Stimulated activated CD4-positive, alpha-beta T cell treated with anti-CD3 and anti-CD28 coated beads, Interleukin-1b, Interleukin-23, amount 100 ng/mL, for 24 hours (primary cell): Measurements from ENCODE around the gene SPATA16.

Experiments used
- DNase-seq, 4 experiments: peaks; one replicate each; pipeline ENCODE4 v3.0.0-alpha.2; 2020; ENCODE audit warnings: low read depth in 4 of 4, low spot score in 1 of 4

The SPATA16 gene

DNA sequence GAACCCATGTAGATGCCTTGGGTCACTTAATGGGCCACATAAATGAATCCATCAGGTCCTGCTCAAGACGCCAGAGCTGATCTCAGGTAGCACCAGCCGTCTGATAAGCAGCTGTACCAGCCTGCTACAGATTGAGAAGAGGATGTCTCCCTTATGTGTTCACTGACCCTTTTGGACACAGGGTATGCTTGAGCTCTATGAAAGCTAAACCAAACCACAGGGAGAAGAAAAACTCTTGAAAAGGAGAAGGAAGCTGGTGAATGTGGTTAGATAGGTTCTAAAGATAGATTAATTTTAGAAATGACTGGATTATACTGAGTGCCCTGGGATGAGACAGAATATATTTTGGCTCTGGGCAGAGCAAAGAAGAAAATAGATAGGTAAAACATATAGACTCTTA lies 187.5 kb downstream of the SPATA16 start:
- no peak for DNase-seq

GRCh38 chr3:172951511-172951910 lies 189.5 kb downstream of the SPATA16 start:
- DNase-seq = no peak

DNA sequence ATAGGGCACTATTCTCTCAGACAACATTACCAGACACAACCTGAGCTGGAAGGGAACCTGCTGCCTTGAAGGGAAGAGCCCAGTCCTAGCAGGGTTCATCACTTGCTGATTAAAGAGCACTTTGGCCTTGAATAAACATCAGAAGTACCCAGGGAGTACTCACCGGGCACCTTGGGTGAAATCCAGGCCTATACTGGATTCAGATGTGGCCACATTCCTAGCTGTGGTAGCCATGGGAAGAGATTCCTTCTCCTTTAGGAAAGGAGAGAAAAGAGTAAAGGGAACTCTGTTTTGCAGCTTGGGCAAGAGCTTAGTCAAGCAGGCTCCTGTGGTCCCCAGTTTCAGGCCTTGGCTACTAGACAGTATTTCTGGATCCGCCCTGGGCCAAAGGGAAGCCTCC lies 195.0 kb downstream of the SPATA16 start:
- DNase-seq = no peak

DNA sequence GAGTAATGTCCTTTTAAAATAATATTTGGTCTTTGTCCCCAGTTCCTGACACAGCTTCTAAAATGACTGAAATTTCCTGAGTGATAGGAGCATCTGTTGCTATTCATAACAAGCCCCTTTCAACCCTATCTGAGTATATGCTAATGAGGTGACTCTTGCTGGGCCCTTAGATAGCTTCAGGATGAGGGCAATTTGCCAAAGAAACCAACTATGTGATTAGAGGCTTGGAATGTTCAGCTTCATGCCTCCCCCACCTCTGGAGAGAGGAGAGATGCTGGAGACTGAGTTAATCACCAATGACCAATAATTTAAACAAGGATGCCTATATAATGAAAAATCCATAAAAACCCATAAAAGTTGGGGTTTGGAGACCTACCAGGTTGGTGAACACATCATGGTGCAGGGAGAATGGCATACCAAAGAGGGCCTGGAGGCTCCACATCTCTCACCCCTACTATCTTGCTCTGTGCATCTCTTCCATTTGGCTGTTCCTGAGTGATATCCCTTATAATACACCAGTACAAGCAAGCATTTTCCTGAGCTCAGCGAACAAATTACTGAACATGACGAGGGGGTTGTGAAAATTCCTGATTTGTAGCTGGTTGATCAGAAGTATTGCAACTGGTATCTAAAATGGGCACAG lies 201.3 kb downstream of the SPATA16 start:
- no peak for DNase-seq

DNA sequence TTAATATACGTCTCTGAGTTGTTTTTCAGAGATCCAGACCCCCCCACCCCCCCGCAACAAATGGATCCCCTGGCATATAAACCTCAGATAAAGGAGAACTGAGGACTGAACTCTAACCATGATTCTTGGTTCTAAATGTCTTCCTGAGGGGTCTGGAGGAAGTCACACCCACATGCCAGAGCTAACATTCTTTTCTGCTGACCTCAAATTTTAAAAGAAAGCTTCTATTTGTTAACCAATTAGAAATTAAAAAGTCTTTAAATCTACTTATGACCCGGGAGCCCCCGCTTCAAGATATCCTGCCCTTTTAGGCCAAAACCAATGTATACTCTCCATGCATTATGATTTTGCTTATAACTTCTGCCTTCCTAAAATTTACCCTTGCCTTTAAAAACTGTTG lies 202.2 kb downstream of the SPATA16 start:
- DNase-seq = no peak

DNA sequence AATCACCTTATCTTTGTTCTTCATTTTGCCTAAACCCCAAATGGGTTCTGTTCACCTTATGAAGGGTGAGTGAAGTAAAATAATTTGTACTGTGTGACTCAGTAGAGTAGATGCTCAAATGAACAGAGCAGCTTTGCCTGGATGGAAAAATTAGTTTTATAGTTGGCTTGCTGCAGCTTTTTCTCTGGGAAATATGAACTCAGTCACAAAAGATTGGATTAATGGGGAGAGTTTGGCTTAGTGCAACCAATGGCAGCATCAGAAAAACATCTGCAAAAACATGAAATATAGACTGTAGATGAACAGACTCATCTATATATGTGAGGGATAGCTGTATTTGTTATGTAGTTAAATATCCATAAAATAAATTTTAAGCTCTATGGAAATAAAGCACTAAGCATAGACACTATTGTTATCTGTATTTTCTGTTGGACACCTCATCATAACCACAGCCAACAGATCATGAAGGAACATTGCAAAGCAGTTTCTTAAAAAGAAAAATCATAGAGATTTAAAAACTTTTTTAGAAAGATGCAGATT lies 209.2 kb downstream of the SPATA16 start:
- no peak for DNase-seq

DNA sequence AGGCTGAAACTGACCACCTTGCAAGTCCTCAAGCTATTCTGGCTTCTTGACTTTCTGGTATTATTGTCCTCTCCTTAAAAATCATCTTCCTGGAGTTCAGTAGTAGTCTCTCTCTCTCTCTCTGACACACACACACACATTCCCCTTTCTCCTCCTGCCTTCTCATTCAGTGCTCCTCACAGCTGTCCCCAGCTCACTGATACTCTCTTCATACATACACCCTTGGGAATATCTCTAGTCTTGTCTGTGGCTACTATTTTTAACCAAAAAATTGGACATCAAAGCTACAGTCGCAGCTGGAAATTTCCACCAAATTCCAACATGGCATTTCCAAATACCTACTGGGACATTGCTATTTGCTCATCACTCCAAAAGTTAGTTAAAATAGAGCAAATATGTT lies 211.6 kb downstream of the SPATA16 start:
- DNase-seq = no peak

- no peak for DNase-seq
Measured at GRCh38 chr3:172924546-172924945, 216.5 kb downstream of the SPATA16 start.

GRCh38 chr3:172919297-172919683 lies 221.7 kb downstream of the SPATA16 start:
- no peak for DNase-seq

GRCh38 chr3:172918568-172919296 lies 222.3 kb downstream of the SPATA16 start:
- DNase-seq = no peak

- DNase-seq = no peak
Measured at GRCh38 chr3:172918165-172918564, 222.9 kb downstream of the SPATA16 start.

DNA sequence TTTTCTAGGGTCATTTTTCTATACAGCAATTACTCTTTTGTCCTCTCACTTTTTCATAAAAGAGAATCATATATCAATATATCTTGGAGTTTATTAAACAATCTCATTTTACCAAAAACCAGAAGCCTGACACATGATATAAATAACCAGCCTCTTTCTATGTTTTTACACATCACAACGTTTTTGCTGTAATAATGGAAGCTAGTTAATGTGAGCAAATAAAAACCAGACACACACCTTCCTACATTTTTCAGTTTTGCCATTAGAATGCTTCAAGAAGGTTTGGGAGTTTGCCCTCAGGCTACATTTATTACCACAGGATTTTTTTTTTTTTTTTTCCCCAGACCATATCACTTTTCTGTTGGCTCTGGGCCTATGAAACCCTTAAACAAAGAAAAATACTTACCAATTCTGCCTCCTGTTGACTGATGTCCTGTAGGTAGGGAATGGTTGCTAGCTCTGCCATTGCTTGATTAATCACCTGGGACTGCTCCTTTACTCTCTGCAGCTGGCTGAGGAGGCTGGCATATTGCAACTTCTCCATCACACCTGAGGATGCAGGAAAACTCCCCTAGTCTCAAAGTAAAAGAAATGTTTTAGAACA lies 225.0 kb downstream of the SPATA16 start:
- DNase-seq = no peak

GRCh38 chr3:172914854-172915253 lies 226.2 kb downstream of the SPATA16 start:
- no peak for DNase-seq

GRCh38 chr3:172913911-172914655 lies 227.0 kb downstream of the SPATA16 start:
- DNase-seq = no peak

DNA sequence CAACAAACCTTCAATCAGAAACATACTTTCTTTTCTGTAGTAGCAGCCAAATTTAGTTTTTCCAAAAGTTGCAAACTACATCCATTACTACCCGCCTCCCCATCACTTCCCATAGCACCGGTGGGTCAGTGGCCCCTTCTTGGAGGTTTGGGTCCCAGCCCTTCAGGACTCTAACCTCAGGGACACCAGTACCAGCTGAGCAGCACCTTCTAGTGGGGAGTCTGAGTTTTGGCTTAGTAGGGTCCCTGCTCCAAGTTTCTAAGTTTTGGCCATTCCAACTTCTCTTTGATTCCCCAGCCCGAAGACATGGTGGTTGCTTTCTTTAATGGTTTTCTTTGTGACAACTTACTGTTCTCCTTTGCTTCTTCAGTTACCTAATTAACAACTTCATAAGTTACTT lies 229.9 kb downstream of the SPATA16 start:
- DNase-seq = no peak

- no peak for DNase-seq
Measured at GRCh38 chr3:172908771-172909270, 232.2 kb downstream of the SPATA16 start.

GRCh38 chr3:172905451-172905850 lies 235.6 kb downstream of the SPATA16 start:
- DNase-seq = no peak

DNA sequence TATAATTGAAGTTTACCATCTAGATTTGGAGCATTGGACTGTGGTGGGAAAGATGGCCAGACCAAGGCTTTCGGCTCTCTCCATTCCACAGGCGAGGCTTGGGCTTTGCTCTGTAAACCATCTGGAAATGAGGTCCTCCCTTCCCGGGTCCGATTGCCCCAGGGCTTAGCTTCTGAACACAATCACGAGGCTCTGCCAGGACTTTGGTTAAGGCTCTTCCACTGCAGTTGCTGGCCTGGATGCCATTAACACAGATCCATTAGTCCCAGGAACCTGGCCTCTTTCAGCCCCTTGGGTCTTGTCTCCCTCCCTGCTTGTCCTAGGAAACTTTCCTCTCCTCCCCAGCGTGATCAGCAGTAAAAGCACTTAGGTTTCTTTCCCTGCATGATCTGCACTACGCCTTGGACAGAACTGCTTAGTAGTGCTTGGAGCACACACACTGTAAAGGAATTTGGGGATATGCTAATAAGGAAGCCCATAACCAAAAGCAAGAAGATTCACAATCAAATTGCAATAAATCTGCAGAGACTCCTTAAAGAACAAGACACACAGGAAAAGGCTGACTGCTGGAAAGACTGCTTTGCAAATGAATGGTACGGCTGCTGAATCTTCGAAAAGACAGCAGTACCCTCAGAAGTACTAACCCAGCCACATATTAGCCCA lies 236.2 kb downstream of the SPATA16 start:
- no peak for DNase-seq

DNA sequence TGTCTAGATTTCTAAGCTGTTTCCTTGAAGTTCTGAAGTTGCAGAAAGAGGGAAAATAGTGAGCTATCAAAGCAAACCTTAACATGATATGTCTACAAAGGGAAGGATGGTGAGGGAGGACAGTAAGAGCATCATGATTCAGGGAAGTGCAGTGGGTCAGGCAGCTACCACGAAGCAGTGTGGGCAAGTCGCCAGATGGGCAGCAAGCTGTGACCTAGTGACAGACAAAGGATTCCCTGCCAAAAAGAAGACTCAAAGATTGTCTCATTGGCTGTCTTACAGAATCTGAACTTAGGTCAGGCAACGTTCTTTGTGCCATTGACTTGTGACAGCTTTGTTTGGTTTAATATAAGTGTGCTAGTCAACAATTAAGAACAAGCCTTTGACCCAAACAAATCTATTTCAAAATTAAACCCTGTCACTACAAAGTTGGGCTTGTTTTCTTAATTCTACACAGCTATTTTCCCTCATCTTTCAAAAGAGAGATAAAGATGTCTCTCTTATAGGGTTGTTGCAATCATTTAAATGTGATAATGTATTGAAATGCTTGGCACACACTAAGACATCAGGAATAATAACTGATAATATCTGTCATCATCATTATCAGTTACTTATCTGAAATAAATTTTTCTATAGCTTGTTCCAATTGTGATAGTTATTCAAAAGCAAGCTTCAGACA lies 237.3 kb downstream of the SPATA16 start:
- DNase-seq = no peak

GRCh38 chr3:172892158-172892557 lies 248.9 kb downstream of the SPATA16 start:
- DNase-seq = no peak
